GM18519 (cell line): ENCODE data around the gene FZR1.

Experiments
- ATAC-seq: cut with Tn5 transposase; IDR thresholded peaks from one replicate; pipeline ENCODE4 v1.9.1; 2021; ENCODE audit warnings: mild to moderate bottlenecking, moderate library complexity; ENCODE audit not compliant: unreplicated experiment, low FRiP score

FZR1 gene

DNA sequence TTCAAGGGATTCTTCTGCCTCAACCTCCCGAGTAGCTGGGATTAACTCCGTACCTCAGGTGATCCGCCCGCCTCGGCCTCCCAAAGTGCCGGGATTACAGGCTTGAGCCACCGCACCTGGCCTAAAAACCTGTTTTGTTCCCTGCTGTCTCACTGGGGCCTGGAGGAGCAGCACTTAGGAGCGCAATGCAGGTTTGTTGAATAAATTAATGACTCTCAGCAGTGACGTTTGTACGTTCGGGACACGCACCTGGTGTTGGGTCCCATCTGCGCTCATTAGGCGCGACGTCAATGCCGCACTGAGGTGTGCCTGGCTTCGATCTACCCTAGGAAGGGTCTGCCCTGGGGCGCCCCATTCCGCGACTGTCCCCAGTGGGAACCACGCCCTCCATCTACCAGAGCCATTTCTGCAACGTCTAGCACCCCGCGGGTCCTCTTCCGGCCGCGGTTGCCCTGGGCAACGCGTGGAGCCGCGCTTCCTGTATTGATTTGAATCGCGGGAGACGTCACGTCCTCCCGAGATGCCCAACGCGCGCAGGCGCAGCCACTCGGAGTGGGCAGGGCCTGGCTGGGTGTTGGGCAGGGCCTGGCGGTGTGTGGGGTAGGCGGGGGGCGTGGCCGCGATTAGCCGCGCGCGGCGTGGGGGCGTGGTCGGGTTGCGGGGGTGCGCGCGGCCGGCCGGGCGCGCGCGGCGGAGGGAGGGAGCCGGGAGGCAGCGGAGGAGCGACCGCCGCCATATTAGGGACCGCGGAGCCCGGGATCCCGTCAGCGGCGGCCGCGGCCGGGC is at the start of gene FZR1:
TSS of gene FZR1 (plus strand) at position 714 of the 786 bp plus-strand sequence. CDS start 16,679 bp downstream, outside the sequence.
- ATAC-seq, result peak; percentile 83

DNA sequence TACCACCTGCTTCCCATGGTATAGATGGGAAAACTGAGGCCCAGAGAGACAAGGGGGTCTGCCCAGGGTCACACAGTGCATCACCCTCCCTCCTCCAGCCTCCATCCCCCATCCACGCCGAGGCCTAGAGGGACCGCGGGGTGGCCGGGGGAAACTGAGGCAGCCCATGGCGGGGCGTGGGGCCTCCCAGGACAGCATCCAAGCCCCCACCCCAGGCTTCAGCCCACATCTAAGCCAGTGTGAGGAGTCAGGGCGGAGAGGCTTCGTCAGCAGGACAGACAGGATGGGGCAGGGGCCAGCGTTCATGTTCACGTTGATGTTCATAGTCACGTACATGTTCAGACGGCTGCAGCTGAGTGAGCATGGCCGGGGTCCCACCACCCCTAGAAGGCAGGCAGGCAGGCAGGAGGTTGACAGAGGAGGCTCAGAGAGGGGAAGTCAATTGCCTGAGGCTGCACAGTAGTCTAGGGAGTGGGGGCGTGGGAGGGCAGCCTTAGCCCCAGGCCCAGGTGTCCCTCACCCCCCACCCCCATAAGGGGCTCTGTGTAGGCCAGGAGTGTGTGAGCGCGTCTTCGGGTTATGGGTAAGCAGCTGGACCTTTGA is 49.1 kb upstream of the FZR1 start:
- ATAC-seq, result no peak

DNA sequence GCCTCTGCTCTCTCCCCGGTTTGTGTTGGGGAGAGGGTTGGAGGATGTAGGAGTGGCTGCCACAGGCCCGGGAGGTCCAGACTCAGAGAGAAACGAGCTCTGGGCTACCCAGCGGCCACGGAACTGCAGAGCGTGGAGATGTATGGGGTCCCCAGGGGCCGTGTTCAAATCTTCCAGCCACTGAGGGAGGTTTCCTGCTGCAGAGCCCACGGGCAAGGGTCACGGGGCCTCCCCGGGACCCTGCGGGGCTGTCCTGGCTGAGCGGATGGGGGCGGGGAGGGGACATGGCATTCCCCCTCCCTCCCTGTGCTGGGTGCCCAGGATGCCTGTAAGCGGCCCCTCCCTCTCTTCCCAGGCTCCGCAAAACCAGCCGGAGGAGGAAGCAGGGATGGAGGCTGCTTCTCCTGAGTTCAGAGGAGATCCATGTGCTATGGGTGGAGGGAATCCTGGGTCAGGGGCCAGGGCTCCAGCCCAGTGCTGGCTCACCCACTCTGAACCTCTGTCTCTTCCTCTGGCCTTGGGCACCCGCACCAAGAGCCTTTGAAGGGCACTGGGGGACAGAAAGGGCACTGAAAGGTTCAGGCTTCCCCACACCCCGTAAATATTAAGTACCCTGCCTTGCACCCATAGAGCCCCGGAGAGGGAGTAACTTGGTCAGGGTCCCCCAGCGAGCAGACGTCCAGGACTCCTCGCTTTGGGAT is 48.4 kb upstream of the FZR1 start:
- ATAC-seq, result no peak

DNA sequence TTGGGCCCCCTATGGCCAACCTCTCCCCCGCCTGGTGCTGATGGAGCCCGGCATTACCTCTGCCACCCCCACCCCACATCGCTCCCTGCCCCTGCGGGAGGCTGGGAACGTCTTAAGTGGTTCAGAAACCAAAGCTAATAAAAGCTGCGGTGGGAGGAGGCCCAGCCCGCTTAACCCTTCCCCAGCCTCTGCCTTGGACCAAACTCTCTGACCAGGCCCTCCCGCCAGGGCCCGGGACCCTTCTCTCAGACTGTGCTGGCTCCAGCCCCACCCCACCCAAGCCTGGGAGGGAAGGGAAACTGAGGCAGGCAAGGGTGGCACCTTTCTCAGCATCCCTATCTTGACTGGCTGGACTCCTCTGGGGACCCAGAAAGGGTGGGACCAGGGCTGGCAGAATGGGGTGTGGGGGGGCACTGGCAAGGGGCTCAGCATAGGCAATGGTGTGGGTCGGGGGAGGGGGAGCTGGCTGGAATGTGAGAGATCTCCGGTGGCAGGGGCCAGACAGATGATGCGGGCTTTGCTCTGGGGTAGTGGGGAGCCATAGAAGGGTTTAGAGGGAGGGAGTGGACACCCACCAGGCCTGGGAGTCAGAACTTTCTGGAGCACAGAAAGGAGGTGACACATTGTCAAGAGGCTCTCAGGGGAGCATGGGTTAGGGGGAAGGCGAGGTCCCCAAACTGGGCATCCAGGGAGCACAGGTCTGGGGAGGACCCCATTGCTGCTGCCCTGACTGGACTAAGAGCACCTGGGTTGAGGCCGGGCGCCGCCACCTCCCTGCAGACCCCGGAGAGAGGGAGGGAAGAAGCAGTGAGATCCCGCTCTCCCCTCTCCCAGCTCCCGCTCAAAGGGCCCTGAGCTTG is 47.7 kb upstream of the FZR1 start:
- ATAC-seq, result no peak

DNA sequence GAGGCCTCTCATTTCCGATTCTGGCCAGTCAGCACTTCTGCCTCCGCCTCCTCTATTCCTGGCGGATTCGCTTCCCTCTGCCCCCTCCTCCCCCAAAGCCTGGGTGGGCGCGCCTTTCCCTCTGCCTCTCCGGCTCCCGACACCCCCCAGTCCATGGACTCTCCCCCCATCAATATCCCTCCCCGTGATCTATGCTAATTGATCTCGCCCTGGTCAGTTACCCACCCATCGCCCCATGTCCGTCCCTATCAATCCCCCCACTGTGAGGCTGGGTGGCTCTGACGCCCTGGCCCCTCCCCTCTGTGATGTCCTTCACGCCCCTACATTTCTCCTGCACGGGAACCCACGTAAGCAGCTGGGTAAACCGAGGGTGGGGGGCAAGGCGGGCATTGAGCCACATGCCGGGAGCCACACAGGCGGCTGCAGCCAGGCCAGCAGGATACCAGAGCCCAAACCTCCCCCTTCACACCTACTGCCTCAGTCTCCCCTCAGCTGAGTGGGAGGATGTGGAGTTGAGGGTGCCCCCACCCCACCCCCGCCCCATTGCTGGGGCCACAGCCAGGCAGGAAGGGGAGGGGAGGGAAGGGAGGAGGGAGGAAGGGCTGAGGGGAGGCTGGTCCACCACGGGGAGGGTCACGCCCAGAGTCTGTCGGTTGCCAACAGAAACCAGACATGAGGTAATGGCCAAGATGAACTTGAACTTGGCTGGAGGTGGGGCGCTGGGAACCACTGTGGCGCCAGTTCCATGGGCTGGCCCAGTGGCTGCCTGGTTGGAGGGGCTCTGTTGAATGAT is 46.8 kb upstream of the FZR1 start:
- no peak for ATAC-seq

DNA sequence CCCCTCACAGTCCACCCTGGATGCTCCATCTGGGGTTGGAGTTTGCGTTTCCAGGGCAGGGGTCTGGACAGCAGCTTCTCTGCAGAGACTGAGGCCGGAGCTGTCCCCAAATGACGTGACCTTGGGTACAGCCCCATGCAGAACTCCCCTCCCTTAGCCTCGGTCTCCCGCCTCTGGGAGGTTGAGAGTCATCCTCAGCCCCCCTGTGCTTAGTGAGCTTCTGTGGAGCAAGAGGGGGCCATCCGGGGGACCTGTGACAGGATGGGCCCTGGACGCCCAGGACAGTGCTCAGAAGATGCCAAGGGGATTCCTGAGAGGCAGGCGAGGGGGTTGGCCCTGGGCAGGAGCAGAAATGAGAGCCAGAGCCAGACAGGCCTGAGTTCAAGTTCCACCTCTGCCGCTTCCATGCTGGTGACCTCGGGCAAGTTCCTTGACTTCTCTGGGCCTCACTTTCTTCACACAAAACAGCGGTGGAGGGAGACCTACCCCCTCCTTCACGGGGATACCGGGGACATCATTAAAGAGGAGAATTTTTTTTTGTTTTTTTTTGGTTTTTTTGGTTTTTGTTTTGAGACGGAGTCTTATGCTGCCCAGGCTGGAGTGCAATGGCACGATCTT is 46.0 kb upstream of the FZR1 start:
- ATAC-seq, result no peak

DNA sequence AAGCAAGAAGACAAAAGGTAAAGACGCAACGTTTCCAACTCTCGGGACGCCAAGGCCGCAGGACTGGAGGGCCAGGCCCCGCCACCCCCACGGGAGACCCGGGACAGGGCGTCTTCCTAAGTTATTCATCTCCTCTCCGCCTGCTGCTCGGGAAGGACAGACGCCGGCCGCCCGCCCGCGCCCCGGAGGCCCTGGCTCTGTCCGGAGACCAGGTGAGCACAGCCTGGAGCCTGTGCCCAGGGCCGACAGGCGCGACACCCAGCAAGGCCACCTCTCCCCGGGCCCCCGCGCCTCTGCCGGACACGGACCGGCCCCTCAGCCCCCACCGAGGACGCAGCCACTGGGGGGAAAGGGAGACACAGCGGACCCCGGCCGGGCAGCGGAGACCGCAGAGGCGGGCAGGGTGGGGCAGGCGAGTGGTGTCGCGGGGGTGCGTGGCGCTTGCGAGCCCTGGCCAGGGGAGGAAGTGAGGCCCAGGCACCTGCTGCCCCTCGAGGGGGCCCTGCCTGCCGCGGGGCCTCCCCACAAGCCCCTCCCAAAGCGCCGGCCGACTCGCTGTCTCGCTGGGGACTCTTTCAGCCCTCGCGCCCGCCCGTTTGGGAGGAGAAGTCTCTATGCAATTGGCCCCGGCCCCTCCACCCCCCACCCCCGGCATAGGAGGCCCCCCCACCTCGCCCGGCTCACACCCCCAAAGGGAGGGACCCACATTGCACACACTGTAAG is 43.0 kb upstream of the FZR1 start:
- ATAC-seq, result no peak

DNA sequence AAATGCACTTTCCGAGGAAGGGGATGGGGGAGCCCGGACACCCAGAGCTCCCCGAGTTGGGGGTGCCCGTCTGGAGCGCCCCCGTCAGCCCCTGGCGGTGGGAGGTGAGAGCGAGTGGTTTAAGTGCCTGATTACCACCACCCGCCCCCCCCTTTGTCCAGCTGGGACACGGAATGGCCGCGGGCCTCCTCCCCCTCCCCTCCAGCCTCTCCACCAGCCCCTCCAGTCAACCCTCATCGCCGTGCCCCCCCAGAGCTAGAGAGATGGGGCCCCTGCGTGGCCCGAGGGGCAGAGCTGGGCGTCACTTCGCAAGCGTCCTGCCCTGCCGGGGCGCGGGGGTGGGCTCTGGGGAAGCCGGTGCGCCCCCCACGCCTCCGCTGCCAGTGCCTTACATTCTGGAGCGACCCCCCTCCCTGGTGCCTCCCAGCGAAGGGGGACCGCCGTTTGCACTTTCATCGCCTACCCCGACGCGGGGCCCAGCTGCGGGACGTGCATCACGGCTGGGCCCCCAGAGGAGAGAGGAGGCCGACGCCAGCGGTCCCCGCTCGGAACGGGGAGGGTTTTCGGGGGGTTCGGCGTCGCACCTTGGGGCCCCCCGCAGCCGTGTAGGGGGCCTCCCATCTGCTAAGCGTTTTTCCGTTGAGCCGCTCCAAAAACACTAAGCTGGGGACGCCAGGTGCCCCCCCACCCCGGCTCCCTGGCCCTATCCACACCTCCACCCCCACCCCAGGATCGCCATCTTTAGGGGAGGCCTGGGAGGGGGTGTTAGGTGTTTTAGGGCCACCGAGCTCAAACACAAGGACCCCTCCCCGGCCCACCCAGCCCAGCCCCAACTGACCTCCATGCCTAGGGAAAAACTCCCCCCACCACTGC is 42.2 kb upstream of the FZR1 start:
- ATAC-seq, result no peak

DNA sequence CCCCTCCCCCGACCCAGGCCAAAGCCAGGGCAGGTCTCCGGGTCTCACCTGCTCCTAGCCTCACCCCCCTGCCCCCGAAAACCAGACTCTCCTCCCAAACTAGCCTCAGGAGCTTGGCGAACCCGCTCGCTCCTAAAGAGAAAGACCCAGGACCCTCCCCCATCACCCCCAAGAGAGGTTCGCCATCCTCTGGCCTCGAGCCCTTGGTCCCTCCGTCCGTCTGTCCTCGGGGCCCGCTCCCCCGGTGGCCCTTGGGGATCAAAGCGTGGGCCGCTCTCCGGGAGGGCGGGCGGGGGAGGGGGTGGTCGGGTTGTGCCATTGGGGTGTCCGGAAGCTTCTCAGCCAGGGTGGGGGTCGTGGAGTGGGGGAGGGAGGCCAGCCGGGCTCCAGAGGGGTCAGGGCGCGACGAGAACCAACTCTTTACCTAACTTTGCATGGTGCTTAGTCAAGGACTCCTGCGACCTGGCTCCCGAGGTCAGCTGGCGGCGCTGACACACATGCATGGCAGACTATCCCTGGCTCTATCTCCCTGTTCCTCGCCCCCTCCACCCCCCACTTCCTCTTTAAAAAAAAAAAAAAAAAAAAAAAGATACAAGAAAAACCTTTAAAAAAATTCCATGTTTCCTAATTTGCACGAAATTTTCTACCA is 41.4 kb upstream of the FZR1 start:
- no peak for ATAC-seq

DNA sequence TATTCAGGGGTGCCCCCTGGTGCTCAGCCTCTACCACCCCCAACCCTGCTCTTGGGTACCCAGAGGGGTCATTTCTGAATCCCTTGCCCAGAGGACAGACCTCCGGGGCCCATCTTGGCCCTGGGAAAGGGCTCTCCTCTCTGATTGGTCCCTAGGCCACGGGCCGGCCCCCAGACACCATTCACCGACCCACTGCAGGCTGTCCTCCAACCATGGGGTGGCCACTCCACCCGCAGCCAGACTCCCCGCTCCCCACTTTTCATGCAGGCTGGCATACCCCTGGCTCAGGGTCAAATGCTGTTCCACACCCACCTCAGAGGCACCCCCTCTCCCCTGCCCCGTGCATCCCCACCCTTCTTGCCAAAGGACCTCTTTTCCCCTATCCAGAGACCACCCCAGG is 40.6 kb upstream of the FZR1 start:
- ATAC-seq, result no peak

DNA sequence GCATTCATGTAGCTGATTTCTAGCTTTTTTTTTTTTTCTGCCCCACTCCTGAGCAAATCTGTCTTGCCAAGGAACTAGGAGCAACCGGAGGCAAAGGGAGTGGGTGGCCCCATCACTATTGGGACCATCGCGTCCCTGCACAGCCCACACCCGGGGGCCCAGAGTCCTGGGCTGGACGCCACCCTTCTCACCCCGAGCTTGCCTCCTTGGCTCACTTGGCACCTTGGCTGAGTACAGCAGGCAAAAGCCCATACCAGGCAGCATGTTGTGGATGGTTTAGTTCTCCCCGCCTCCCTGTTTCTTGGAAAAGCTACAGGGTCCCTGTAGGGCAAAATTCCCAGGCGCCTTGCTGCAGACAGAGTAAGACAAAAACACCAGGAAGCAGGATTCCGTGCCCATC is 39.5 kb upstream of the FZR1 start:
- ATAC-seq, result no peak

DNA sequence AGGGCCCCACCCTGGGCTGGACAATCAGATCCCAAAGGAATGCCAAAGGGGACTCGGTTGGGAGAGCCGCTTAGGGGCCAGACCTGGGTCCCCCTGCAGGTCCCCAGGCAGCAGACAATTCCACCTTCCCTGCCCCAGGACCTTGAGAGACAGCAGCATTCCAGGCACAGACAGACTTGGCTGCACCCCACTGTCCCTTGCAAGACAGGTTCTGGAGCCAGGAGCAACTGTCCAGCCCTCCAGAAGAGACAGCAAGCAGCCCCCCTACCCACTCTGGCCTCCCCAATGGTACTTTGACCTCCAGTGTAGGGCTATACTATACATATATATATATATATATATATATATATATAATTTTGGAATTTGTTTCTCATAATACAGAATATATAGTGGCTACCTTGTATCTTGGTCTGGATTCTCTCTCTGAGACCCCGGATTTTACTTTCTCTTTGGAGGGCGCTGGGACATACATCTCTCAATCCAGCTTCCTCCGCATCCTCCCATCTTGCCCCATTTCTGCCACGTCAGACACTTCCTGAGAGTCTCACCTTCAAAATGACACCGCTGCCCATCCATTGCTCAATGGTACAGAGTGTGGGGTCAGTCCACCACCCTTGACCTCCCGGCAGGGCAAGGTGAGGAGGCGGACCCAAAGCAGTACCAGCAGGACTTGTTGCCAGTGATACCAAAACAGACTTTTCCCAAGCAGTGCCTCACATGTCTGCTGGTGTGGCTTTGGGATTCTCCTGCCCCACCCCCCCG is 38.5 kb upstream of the FZR1 start:
- ATAC-seq, result no peak

DNA sequence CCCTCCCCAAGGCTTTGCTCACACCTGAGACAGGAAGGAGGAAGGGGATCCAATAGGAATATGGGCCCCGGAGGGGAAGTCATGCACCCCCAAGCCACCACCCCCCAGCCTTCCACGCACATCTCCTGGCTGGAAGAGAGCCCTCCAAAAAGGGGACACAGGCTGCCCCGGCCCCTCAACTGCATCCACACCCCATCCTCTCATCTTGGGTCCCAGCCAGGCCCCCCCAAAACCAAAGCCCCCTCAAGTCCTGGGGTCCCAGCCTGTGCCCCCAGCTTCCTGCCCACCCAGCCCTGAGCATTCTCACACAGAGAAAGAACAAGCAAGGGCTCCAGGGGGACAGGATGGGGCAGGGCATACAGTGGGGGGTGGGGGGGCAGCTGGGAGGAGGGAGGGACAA is 37.9 kb upstream of the FZR1 start:
- no peak for ATAC-seq

DNA sequence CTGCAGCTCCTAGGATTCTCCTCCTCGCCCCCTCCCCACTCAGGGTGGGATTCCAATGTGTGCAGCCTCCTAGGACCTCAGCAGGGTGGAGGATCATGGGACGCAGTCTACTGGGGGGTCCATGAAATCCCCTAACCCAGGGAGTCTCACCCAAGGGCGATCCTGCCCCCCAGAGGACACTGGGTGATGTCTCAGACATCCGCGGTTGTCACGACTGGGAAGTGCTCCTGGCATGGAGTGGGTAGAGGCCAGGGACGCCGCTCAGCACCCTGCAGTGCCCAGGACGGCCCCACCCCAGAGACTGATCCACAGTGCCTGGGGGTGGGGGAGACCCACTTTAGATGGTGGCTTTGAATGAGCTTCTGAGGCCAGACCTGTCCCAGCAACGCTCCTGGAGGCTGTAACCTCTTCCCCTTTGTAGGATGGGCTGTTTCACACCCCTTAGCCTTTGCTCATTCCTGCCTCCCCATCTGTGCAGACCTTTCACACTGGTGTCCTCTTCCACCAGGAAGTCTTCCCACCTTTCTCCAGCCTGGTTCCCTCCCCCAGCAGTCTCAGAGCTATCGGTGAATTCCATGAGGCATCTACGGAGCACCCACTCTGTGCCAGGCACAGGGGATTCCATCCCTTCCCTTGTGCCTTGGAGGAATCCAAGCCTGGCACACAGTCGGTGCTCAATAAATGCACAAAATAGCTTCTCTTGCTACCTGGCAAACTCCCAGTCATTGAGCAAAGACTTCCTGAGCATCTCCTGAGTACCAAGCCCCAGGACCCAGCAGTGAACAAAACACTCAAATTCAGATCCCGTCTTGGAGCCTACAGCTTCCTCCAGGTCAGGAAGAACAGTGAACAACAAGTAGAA is 36.2 kb upstream of the FZR1 start:
- ATAC-seq, result no peak

DNA sequence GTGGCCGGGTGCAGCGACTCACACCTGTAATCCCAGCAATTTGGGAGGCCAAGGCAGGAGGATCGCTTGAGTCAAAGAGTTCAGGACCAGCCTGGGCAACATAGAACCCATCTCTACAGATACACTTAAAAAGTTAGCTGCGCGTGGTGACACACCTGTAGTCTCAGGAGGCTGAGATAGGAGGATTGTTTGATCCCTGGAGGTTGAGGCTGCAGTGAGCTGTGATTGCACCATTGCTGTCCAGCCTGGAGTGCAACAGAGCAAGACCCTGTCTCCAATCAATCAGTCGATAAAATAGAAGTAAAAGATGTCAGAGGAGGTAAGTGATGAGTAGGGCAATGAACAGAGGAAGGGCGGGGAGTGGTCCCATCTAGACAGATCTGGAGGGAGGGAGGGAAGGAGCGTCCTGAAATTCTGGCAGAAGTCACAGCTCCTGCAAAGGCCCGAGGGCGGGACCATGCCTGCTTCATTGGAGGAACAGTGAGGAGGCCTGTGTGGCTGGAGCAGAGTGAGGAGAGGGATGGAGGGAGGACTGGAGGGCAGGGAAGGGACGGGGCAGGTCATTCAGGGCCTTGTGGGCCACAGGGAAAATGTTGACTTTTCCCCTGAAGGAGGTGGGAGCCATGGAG is 35.5 kb upstream of the FZR1 start:
- no peak for ATAC-seq
